ENCODE data around the gene PID1. TPM values are rescaled to one million over a fixed set of nuclear protein-coding genes. Genes with fewer than 3 reads are reported as not detected.

Gene PID1
- total and polyA plus RNA-seq, 12 donors, result 4.5 to 81.9 (median 47.0) TPM

DNA sequence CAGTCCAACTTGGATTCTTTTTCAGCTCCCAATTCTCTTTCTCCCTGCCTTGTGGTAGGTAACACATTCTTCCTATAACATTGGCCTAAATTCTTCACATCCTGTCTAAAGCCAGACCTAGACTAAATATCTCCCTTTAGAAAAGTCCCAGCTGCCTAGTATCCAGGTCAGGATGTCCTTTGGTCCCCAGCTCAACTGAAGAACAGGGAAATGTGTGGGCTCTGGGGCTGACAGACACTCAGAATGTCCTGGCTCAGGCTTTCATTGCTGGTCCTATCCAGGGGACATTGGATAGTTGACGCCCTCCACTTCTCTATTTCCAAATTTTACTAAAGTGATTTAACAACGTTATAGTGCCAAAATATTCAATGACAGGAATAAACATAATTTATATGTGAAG, 219.3 kb downstream of the PID1 start:
- no peaks in the 10 kb centered on the region for H3K4me1 ChIP-seq (replicated peaks in 1 of 2)
- no peak overlapping the region for H3K4me3 ChIP-seq
- H3K27ac ChIP-seq, result no peak overlapping the region
- intact Hi-C loops (cut with DNase I), result no loop called here
- no peak for DNase-seq
- no peaks in the 10 kb centered on the region for H3K27me3 ChIP-seq
- H3K9me3 ChIP-seq (replicated peaks in 1 of 3), result no peaks in the 10 kb centered on the region
- no peaks in the 10 kb centered on the region for H3K36me3 ChIP-seq (replicated peaks in 1 of 2)
- WGBS, 4 donors, result 43 to 62% (median 61%) methylated on average over 2 of the region's 2 CpGs
- TF ChIP-seq, protein P1, sequence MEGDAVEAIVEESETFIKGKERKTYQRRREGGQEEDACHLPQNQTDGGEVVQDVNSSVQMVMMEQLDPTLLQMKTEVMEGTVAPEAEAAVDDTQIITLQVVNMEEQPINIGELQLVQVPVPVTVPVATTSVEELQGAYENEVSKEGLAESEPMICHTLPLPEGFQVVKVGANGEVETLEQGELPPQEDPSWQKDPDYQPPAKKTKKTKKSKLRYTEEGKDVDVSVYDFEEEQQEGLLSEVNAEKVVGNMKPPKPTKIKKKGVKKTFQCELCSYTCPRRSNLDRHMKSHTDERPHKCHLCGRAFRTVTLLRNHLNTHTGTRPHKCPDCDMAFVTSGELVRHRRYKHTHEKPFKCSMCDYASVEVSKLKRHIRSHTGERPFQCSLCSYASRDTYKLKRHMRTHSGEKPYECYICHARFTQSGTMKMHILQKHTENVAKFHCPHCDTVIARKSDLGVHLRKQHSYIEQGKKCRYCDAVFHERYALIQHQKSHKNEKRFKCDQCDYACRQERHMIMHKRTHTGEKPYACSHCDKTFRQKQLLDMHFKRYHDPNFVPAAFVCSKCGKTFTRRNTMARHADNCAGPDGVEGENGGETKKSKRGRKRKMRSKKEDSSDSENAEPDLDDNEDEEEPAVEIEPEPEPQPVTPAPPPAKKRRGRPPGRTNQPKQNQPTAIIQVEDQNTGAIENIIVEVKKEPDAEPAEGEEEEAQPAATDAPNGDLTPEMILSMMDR (IDR thresholded peaks at IDR 0.05), result no peak
- no peak for TF ChIP-seq POLR2A (IDR thresholded peaks at IDR 0.05)

DNA sequence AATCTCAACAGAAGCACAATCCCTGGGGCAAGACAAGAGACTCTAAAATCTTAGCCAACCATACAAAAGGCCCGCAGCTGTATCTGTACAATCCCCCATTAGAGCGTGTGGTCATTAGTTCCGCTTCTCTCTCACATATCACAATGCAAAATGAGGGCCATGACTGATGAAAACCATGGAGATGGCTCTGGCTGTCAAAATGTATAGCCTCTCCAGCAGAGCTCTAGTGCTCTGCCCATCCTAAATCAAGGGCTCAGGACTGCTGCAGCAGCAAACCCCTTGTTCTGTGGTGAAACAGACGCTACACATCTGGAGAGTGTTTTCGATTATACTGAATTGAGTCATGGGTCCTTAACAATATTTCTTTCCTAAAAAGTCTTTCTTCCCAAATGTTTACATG, 221.0 kb downstream of the PID1 start:
- Histone ChIP-seq H3K36me3 (replicated peaks in 1 of 2) (no peaks in the 10 kb centered on the region), H3K9me3 (replicated peaks in 1 of 3) (no peaks in the 10 kb centered on the region), H3K4me3 (no peak overlapping the region), H3K4me1 (replicated peaks in 1 of 2) (peaks cover 0 to 7% of the 10 kb centered on the region in 2 donors), H3K27me3 (no peaks in the 10 kb centered on the region), H3K27ac (no peak overlapping the region)
- intact Hi-C loops (cut with DNase I), result no loop called here
- DNase-seq, result no peak
- 90 to 96% (median 92%) methylated on average over 5 of the region's 5 CpGs for WGBS, 4 donors
- no peak for TF ChIP-seq POLR2A (IDR thresholded peaks at IDR 0.05)
- TF ChIP-seq, protein P1 (IDR thresholded peaks at IDR 0.05), result no peak

DNA sequence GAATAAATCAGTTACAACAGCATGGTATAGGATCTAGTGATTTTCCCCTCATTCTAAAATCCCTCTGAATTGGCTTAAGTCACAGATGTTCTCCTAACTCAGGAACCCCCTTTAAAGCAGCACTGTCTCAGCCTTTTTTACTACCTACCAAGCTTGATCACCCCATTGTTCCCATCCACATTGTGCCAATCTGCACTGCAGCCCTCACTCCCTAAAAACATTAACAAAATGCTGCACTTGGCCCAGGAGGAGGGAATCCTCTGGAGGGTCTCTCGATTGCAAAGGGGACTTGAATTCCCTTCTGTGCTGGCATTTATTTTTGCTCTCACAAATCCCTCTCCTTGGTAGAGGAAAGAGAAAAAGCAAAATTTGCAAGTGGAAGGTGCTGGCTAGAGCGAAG, 223.0 kb downstream of the PID1 start:
- Histone ChIP-seq H3K9me3 (replicated peaks in 1 of 3) (no peaks in the 10 kb centered on the region), H3K4me1 (replicated peaks in 1 of 2) (peaks cover 14 to 15% of the 10 kb centered on the region in 2 donors), H3K27ac (no peak overlapping the region), H3K27me3 (no peaks in the 10 kb centered on the region), H3K4me3 (no peak overlapping the region), H3K36me3 (replicated peaks in 1 of 2) (no peaks in the 10 kb centered on the region)
- TF ChIP-seq, protein P1 (IDR thresholded peaks at IDR 0.05), result no peak
- no peak for TF ChIP-seq POLR2A (IDR thresholded peaks at IDR 0.05)
- intact Hi-C loops (cut with DNase I), result no loop called here
- no peak for DNase-seq
- WGBS, 4 donors, result 73 to 90% (median 84%) methylated on average over 2 of the region's 2 CpGs

DNA sequence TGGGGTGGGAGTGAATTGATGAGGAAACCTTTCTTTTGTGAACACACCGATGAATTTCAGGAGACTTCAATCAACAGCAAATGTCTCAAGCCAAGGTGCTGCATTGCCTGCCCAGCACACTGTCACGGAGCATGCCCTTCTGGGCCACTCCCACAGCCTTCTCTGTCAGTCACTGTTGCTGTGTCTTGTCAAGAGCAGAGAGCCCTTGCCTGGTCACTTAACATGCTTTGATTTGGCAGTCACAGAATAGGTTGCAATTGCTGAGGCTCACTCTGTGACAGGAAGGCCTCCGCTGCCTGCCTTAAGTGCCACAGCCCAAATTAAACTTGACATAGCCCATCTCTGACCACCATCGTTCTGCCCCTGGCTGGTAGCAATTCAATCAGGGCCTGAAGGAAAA, 225.4 kb downstream of the PID1 start:
- no peak for DNase-seq
- intact Hi-C loops (cut with DNase I), result no loop called here
- no peak overlapping the region for H3K27ac ChIP-seq

More for the DNA sequence above, 225.4 kb downstream of the PID1 start:
- TF ChIP-seq POLR2A (IDR thresholded peaks at IDR 0.05), result no peak
- TF ChIP-seq, protein P1 (IDR thresholded peaks at IDR 0.05), result no peak
- Histone ChIP-seq H3K36me3 (replicated peaks in 1 of 2) (no peaks in the 10 kb centered on the region), H3K4me3 (no peak overlapping the region), H3K9me3 (replicated peaks in 1 of 3) (no peaks in the 10 kb centered on the region), H3K4me1 (replicated peaks in 1 of 2) (peaks cover 17 to 23% of the 10 kb centered on the region in 2 donors), H3K27me3 (no peaks in the 10 kb centered on the region)
- WGBS, 4 donors, result 65 to 81% (median 79%) methylated on average over 4 of the region's 4 CpGs
